Endodermal cell (in vitro differentiated cells): Measurements from ENCODE around the gene PFN2. TPM values are rescaled to one million over a fixed set of nuclear protein-coding genes. Genes with fewer than 3 reads are reported as not detected.
A peak's percentile ranks its signal among the peaks of the same experiment; 100 is the strongest.

Source experiments
- DNase-seq: peaks from one replicate; pipeline ENCODE4 v3.0.0-alpha.2; 2017
- H3K27ac ChIP-seq: 2 replicates; pipeline ENCODE4 v1.5.1; 2013; ENCODE audit warnings: mild to moderate bottlenecking, low read depth, low read length, moderate library complexity
- H3K27me3 ChIP-seq: 2 replicates; pipeline ENCODE4 v1.6.1; 2013; ENCODE audit warnings: mild to moderate bottlenecking, low read length, moderate library complexity; ENCODE audit not compliant: insufficient read depth, control insufficient read depth, poor library complexity, severe bottlenecking
- H3K36me3 ChIP-seq: 2 replicates; pipeline ENCODE4 v1.7.0; 2013; ENCODE audit warnings: mild to moderate bottlenecking, low read length, moderate library complexity; ENCODE audit not compliant: control insufficient read depth, insufficient read depth
- H3K4me1 ChIP-seq: one replicate; pipeline ENCODE4 v1.7.0; 2013; ENCODE audit warnings: low read length; ENCODE audit not compliant: control insufficient read depth, insufficient read depth
- H3K4me3 ChIP-seq: 2 replicates; pipeline ENCODE4 v1.5.1; 2013; ENCODE audit warnings: mild to moderate bottlenecking, low read length, moderate library complexity
- H3K9ac ChIP-seq: 2 replicates; pipeline ENCODE4 v1.6.1; 2013; ENCODE audit warnings: mild to moderate bottlenecking, low read length, moderate library complexity; ENCODE audit not compliant: poor library complexity, severe bottlenecking; ENCODE audit errors: extremely low read depth
- H3K9me3 ChIP-seq: 2 replicates; pipeline ENCODE4 v1.6.1; 2013; ENCODE audit warnings: mild to moderate bottlenecking, low read length, moderate library complexity; ENCODE audit not compliant: control insufficient read depth
- H3K27ac Mint-ChIP-seq: 2 replicates; pipeline ENCODE4 v1.8.0; 2020; ENCODE audit warnings: mixed read lengths
- H3K27me3 Mint-ChIP-seq: 2 replicates; pipeline ENCODE4 v1.8.0; 2021; ENCODE audit warnings: mild to moderate bottlenecking, mixed read lengths; ENCODE audit not compliant: insufficient read depth
- H3K36me3 Mint-ChIP-seq: 2 replicates; pipeline ENCODE4 v1.8.0; 2020; ENCODE audit warnings: low read depth, mixed read lengths
- H3K4me1 Mint-ChIP-seq: 2 replicates; pipeline ENCODE4 v1.8.0; 2020; ENCODE audit warnings: mixed read lengths
- H3K4me3 Mint-ChIP-seq: 2 replicates; pipeline ENCODE4 v1.8.0; 2020; ENCODE audit warnings: mild to moderate bottlenecking, moderate library complexity, mixed read lengths
- H3K9me3 Mint-ChIP-seq: 2 replicates; pipeline ENCODE4 v1.8.0; 2020; ENCODE audit warnings: mild to moderate bottlenecking, mixed read lengths
- WGBS, 2 experiments: methylation state at CpG; one replicate each; pipeline versions ENCODE4 v1.1.5 to v1.1.7; 2013; ENCODE audit warnings: missing lambda C conversion rate in 2 of 2, mixed read lengths in 1 of 2; ENCODE audit not compliant: insufficient coverage in 1 of 2, insufficient read length in 1 of 2; 5-methylcytosine and 5-hydroxymethylcytosine counted together
- total RNA-seq, 2 donors: library from RNA; stranded (reverse); fragmentation: NEBNext Ultra II Directional in 1 of 2; extraction: Animal tissue kit (Norgen Biotek cat#: 25700) in 1 of 2; gene quantifications; 2 replicates in 1 of 2; 3 replicates in 1 of 2; pipeline ENCODE4 v1.2.1, GENCODE V29; 2021
- TF ChIP-seq, protein P1 (sequence below): fragments of 200-600 bp; sonication (generic); conservative IDR thresholded peaks from 2 replicates; pipeline ENCODE4 v1.5.0; 2021; ENCODE audit warnings: antibody characterized with exemption, mild to moderate bottlenecking

PFN2 gene
- total RNA-seq, 2 donors from 2014 or later: 144 to 157 TPM

GRCh38 chr3:149975919-149976318 is 5.2 kb upstream of the PFN2 start:
- Mint-ChIP-seq H3K9me3 (no peaks in the 10 kb centered on the region), H3K27ac (no peak overlapping the region), H3K27me3 (no peaks in the 10 kb centered on the region), H3K4me1 (peaks cover 6% of the 10 kb centered on the region), H3K4me3 (no peak overlapping the region), H3K36me3 (no peaks in the 10 kb centered on the region)
- no peak overlapping the region for H3K4me3 ChIP-seq
- H3K4me1 ChIP-seq: peaks cover 3% of the 10 kb centered on the region
- no peak for DNase-seq
- no peak overlapping the region for H3K27ac ChIP-seq
- TF ChIP-seq, protein P1, sequence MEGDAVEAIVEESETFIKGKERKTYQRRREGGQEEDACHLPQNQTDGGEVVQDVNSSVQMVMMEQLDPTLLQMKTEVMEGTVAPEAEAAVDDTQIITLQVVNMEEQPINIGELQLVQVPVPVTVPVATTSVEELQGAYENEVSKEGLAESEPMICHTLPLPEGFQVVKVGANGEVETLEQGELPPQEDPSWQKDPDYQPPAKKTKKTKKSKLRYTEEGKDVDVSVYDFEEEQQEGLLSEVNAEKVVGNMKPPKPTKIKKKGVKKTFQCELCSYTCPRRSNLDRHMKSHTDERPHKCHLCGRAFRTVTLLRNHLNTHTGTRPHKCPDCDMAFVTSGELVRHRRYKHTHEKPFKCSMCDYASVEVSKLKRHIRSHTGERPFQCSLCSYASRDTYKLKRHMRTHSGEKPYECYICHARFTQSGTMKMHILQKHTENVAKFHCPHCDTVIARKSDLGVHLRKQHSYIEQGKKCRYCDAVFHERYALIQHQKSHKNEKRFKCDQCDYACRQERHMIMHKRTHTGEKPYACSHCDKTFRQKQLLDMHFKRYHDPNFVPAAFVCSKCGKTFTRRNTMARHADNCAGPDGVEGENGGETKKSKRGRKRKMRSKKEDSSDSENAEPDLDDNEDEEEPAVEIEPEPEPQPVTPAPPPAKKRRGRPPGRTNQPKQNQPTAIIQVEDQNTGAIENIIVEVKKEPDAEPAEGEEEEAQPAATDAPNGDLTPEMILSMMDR: peak; percentile 70
- H3K36me3 ChIP-seq: no peaks in the 10 kb centered on the region
- H3K9me3 ChIP-seq: no peaks in the 10 kb centered on the region
- H3K27me3 ChIP-seq: no peaks in the 10 kb centered on the region
- no peak overlapping the region for H3K9ac ChIP-seq

GRCh38 chr3:149971403-149972075 is 844 bp upstream of the PFN2 start:
- H3K27ac ChIP-seq: peak overlapping the region; percentile 98
- peak overlapping the region; percentile 68 for H3K9ac ChIP-seq
- no peaks in the 10 kb centered on the region for H3K27me3 ChIP-seq
- H3K27me3 Mint-ChIP-seq: no peaks in the 10 kb centered on the region
- peak; percentile 90 for DNase-seq
- H3K27ac Mint-ChIP-seq: peak overlapping the region; percentile 97
- WGBS, 2 experiments: 0 to 1% methylated on average over 35 to 42 of the region's 42 CpGs
- TF ChIP-seq, protein P1: no peak
- peak overlapping the region; percentile 76 for H3K4me3 Mint-ChIP-seq
- H3K4me3 ChIP-seq: peak overlapping the region; percentile 92
- no peaks in the 10 kb centered on the region for H3K9me3 ChIP-seq
- H3K36me3 ChIP-seq: peaks cover 21% of the 10 kb centered on the region
- peaks cover 22% of the 10 kb centered on the region for H3K4me1 Mint-ChIP-seq
- H3K9me3 Mint-ChIP-seq: no peaks in the 10 kb centered on the region
- peaks cover 10% of the 10 kb centered on the region for H3K36me3 Mint-ChIP-seq
- H3K4me1 ChIP-seq: peaks cover 9% of the 10 kb centered on the region

DNA sequence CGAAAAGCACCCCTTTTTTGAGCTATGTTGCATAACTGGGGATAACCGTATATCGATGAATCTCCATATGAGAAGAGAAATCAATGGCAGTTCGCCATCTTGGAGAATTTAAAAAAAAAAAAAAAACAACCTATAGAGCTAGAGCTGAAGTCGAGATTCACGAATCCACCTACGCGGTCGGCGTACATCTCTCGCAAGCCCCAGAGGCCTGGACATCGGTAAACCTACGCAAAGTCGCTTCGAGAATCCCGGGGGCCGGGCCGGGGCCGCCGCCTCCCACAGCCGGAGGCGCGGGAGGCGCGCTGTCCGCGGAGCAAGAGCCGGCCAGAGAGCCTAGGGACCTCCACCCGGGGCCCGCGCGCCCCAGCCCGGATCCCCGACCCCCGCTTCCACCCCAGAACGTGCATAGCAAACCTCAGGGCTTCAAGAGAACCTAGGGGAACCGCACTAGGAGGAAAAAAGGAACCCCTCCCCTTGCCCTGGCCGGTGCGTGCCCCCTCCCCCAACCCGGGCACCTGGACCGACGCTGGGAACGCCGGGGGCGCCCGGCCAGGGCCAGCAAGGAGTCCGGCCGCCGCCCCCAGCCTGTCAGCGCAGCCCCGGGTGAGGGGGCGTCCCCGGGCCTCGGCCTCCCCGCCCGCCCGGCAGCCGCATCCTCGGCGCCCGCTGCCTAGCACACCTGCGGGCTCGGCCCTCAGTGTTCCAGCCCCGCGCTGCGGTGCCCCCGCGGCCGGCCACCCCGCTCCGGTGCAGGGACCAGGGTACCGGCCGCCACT is 567 bp downstream of the PFN2 start:
- H3K36me3 ChIP-seq: peaks cover 35% of the 10 kb centered on the region
- Mint-ChIP-seq H3K27ac (peak overlapping the region; percentile 97), H3K36me3 (peaks cover 24% of the 10 kb centered on the region), H3K4me1 (peaks cover 33% of the 10 kb centered on the region), H3K9me3 (no peaks in the 10 kb centered on the region), H3K4me3 (peak overlapping the region; percentile 76), H3K27me3 (no peaks in the 10 kb centered on the region)
- peak overlapping the region; percentile 98 for H3K27ac ChIP-seq
- H3K9ac ChIP-seq: peak overlapping the region; percentile 97
- TF ChIP-seq, protein P1: no peak
- no peaks in the 10 kb centered on the region for H3K27me3 ChIP-seq
- peaks cover 9% of the 10 kb centered on the region for H3K4me1 ChIP-seq
- H3K4me3 ChIP-seq: peak overlapping the region; percentile 99
- H3K9me3 ChIP-seq: no peaks in the 10 kb centered on the region
- 0 to 1% methylated on average over 18 to 73 of the region's 73 CpGs for WGBS, 2 experiments
- DNase-seq: peak; percentile 88
